ENCODE results near the gene MGAT4A. TPM values are rescaled to one million over a fixed set of nuclear protein-coding genes. Genes with fewer than 3 reads are reported as not detected.

MGAT4A gene
- total and polyA plus RNA-seq, 2 experiments from 2014 or later: 4.4 to 5.6 TPM

DNA sequence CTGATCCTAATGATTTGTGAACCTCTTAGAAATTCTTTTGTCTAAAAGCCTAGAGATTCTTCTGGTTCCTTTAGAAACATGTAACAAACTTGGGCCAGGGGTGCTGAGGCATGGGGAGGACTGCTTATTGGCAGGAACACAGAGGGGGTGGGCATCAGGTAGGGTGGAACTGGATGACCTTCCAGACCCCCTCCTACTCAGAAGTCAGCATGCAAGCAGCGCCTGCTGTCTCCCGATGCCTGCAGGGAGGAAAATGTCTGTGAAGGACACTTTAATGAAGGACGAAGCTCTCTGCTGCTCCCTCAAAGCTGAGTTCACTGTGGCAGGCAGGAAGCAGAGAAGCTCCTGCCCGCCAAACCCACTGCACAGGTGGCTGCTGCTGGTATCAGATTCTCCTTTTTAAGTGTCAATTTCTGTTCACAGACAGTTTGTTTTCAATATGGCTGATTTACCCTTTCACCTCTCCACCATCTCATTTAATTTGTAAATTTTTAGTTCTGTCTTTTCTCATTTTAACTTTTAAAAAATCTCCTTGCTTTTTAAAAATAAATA is 142.0 kb downstream of the MGAT4A start (continued):
- TF ChIP-seq, protein P1, sequence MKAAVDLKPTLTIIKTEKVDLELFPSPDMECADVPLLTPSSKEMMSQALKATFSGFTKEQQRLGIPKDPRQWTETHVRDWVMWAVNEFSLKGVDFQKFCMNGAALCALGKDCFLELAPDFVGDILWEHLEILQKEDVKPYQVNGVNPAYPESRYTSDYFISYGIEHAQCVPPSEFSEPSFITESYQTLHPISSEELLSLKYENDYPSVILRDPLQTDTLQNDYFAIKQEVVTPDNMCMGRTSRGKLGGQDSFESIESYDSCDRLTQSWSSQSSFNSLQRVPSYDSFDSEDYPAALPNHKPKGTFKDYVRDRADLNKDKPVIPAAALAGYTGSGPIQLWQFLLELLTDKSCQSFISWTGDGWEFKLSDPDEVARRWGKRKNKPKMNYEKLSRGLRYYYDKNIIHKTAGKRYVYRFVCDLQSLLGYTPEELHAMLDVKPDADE (IDR thresholded peaks at IDR 0.05): no peak
- TF ChIP-seq, protein P2, sequence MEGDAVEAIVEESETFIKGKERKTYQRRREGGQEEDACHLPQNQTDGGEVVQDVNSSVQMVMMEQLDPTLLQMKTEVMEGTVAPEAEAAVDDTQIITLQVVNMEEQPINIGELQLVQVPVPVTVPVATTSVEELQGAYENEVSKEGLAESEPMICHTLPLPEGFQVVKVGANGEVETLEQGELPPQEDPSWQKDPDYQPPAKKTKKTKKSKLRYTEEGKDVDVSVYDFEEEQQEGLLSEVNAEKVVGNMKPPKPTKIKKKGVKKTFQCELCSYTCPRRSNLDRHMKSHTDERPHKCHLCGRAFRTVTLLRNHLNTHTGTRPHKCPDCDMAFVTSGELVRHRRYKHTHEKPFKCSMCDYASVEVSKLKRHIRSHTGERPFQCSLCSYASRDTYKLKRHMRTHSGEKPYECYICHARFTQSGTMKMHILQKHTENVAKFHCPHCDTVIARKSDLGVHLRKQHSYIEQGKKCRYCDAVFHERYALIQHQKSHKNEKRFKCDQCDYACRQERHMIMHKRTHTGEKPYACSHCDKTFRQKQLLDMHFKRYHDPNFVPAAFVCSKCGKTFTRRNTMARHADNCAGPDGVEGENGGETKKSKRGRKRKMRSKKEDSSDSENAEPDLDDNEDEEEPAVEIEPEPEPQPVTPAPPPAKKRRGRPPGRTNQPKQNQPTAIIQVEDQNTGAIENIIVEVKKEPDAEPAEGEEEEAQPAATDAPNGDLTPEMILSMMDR (conservative IDR thresholded peaks at IDR 0.05; ENCODE audit: low read depth in 2 of 2): no peak
- no peak for TF ChIP-seq NANOG (IDR thresholded peaks at IDR 0.05; ENCODE audit: borderline replicate concordance)
- no peak for TF ChIP-seq EZH2phosphoT487 (IDR thresholded peaks at IDR 0.05; ENCODE audit: unreplicated experiment)
- no peak for TF ChIP-seq CREB1 (CRISPR knock-in tag; IDR thresholded peaks at IDR 0.05; ENCODE audit: low read depth)
- TF ChIP-seq ZNF114 (CRISPR knock-in tag; IDR thresholded peaks at IDR 0.05): no peak
- TF ChIP-seq EZH2 (IDR thresholded peaks at IDR 0.05; ENCODE audit: low read depth, unreplicated experiment): no peak
- TF ChIP-seq POLR2AphosphoS5 (IDR thresholded peaks at IDR 0.05; ENCODE audit: low read depth): no peak
- TF ChIP-seq ZNF331 (CRISPR knock-in tag; IDR thresholded peaks at IDR 0.05; ENCODE audit: low read depth): no peak
- TF ChIP-seq STAT1 (IDR thresholded peaks at IDR 0.05; ENCODE audit: unreplicated experiment): no peak

DNA sequence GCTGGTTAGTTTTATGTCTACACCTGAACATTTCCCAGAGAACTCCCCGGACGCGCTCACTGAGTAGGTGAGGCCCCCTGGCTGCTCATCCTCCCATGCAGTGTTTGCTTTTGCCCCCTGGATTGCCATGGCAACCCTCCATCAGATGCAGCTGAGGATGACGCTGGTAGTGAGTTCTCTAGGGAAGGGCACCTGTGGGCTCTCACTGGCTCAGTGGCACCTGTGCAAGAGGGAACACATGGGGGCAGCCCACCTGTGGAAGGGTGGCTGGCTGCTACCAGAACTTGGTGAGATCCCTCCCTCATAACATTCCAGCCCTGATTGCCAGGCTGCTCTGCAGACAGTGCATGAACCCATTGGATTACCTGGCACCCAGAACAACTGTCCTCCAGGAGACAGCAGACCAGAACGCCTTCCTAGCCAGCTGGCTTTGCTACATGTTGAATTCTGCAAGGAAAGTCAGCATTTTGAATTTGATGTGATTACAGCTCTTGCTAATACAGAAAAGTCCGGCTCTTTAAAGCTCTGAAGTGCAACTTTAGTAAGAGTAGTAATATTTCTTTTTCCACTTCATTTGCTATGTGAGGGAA is 144.3 kb downstream of the MGAT4A start:
- Histone ChIP-seq H3F3A (replicated peaks; ENCODE audit: low read depth) (no peaks in the 10 kb centered on the region), H3K79me2 (replicated peaks; ENCODE audit: insufficient read depth) (no peaks in the 10 kb centered on the region), H3K4me2 (no peak overlapping the region), H2AFZ (no peak overlapping the region), H3K4me1 (ENCODE audit: insufficient read depth) (no peaks in the 10 kb centered on the region), H3K27ac (ENCODE audit: low read depth) (no peak overlapping the region), H3K4me3 (no peak overlapping the region), H3K27me3 (ENCODE audit: insufficient read depth) (no peaks in the 10 kb centered on the region), H4K20me1 (replicated peaks; ENCODE audit: insufficient read depth) (no peaks in the 10 kb centered on the region), H3K9me2 (ENCODE audit: insufficient read depth) (no peaks in the 10 kb centered on the region), H3K36me3 (ENCODE audit: insufficient read depth) (0 out of 2 replicates have a peak, but pooled peaks cover 4% of the 10 kb centered on the region)
- Mint-ChIP-seq H3K4me1 (no peaks in the 10 kb centered on the region), H3K27ac (no peak overlapping the region), H3K27me3 (ENCODE audit: insufficient read depth, low read depth, poor library complexity) (no peaks in the 10 kb centered on the region), H3K4me3 (no peak overlapping the region), H3K36me3 (ENCODE audit: low read depth) (peaks cover 9% of the 10 kb centered on the region; the same call in 2 of the 3 replicates), H3K9me3 (no peaks in the 10 kb centered on the region)
- TF ChIP-seq, protein P3, sequence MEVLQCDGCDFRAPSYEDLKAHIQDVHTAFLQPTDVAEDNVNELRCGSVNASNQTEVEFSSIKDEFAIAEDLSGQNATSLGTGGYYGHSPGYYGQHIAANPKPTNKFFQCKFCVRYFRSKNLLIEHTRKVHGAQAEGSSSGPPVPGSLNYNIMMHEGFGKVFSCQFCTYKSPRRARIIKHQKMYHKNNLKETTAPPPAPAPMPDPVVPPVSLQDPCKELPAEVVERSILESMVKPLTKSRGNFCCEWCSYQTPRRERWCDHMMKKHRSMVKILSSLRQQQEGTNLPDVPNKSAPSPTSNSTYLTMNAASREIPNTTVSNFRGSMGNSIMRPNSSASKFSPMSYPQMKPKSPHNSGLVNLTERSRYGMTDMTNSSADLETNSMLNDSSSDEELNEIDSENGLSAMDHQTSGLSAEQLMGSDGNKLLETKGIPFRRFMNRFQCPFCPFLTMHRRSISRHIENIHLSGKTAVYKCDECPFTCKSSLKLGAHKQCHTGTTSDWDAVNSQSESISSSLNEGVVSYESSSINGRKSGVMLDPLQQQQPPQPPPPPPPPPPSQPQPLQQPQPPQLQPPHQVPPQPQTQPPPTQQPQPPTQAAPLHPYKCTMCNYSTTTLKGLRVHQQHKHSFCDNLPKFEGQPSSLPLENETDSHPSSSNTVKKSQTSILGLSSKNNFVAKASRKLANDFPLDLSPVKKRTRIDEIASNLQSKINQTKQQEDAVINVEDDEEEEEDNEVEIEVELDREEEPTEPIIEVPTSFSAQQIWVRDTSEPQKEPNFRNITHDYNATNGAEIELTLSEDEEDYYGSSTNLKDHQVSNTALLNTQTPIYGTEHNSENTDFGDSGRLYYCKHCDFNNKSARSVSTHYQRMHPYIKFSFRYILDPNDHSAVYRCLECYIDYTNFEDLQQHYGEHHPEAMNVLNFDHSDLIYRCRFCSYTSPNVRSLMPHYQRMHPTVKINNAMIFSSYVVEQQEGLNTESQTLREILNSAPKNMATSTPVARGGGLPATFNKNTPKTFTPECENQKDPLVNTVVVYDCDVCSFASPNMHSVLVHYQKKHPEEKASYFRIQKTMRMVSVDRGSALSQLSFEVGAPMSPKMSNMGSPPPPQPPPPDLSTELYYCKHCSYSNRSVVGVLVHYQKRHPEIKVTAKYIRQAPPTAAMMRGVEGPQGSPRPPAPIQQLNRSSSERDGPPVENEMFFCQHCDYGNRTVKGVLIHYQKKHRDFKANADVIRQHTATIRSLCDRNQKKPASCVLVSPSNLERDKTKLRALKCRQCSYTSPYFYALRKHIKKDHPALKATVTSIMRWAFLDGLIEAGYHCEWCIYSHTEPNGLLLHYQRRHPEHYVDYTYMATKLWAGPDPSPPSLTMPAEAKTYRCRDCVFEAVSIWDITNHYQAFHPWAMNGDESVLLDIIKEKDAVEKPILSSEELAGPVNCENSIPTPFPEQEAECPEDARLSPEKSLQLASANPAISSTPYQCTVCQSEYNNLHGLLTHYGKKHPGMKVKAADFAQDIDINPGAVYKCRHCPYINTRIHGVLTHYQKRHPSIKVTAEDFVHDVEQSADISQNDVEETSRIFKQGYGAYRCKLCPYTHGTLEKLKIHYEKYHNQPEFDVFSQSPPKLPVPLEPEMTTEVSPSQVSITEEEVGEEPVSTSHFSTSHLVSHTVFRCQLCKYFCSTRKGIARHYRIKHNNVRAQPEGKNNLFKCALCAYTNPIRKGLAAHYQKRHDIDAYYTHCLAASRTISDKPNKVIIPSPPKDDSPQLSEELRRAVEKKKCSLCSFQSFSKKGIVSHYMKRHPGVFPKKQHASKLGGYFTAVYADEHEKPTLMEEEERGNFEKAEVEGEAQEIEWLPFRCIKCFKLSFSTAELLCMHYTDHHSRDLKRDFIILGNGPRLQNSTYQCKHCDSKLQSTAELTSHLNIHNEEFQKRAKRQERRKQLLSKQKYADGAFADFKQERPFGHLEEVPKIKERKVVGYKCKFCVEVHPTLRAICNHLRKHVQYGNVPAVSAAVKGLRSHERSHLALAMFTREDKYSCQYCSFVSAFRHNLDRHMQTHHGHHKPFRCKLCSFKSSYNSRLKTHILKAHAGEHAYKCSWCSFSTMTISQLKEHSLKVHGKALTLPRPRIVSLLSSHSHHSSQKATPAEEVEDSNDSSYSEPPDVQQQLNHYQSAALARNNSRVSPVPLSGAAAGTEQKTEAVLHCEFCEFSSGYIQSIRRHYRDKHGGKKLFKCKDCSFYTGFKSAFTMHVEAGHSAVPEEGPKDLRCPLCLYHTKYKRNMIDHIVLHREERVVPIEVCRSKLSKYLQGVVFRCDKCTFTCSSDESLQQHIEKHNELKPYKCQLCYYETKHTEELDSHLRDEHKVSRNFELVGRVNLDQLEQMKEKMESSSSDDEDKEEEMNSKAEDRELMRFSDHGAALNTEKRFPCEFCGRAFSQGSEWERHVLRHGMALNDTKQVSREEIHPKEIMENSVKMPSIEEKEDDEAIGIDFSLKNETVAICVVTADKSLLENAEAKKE (CRISPR knock-in tag; IDR thresholded peaks at IDR 0.05): no peak
- TF ChIP-seq ZNF331 (CRISPR knock-in tag; IDR thresholded peaks at IDR 0.05; ENCODE audit: low read depth) (no peak), ZNF114 (CRISPR knock-in tag; IDR thresholded peaks at IDR 0.05) (no peak), CREB1 (CRISPR knock-in tag; IDR thresholded peaks at IDR 0.05; ENCODE audit: low read depth) (no peak)
- TF ChIP-seq, protein P2 (conservative IDR thresholded peaks at IDR 0.05; ENCODE audit: low read depth in 2 of 2): peak in 1 of 2 experiments; percentile 17; a peak in 1 of 4 replicates
- ATAC-seq (no peak), DNase-seq (ENCODE audit: low spot score) (peak; percentile 24)

Measured in GM23338 (cell line).